A673 (cell line): ENCODE data around the gene CNTD1. TPM values are rescaled to one million over a fixed set of nuclear protein-coding genes. Genes with fewer than 3 reads are reported as not detected.

ENCODE experiments used
- BruUV-seq: library from RNA; stranded (reverse); fragments of 400-500 nt; replicated peaks from 2 replicates; lab custom pipeline; 2021; lab: Mats Ljungman, UMichigan
- CTCF ChIA-PET: fragments of 300-600 bp; sonication (Branson Sonifier 250); formaldehyde crosslinking; loops from one replicate; lab custom pipeline; 2022; ENCODE audit warnings: antibody characterized with exemption; lab: Charles Lee
- POLR2A ChIA-PET: fragments of 300-600 bp; sonication (Branson Sonifier 250); formaldehyde crosslinking; loops from one replicate; lab custom pipeline; 2022; ENCODE audit warnings: antibody characterized with exemption; ENCODE audit not compliant: low non-redundant PET; lab: Charles Lee
- DNase-seq: peaks from one replicate; pipeline ENCODE4 v3.0.0-alpha.2; 2015; ENCODE audit warnings: low spot score
- H3K27ac ChIP-seq: fragments of 200-600 bp; sonication (generic); 2 replicates; pipeline ENCODE4 v1.5.1; 2016; ENCODE audit warnings: mixed run types, low read depth, mild to moderate bottlenecking, mixed read lengths, antibody characterized with exemption, low read length; ENCODE audit not compliant: poor library complexity, severe bottlenecking
- H3K27me3 ChIP-seq: fragments of 200-600 bp; sonication (generic); replicated peaks from 2 replicates; pipeline ENCODE4 v1.6.1; 2017; ENCODE audit warnings: mixed run types, low read depth, mild to moderate bottlenecking, mixed read lengths, antibody characterized with exemption, low read length; ENCODE audit not compliant: insufficient read depth, poor library complexity
- H3K36me3 ChIP-seq: fragments of 200-600 bp; sonication (generic); 2 replicates; pipeline ENCODE4 v1.6.1; 2016; ENCODE audit warnings: mixed run types, mild to moderate bottlenecking, mixed read lengths, antibody characterized with exemption, low read length; ENCODE audit not compliant: insufficient read depth, poor library complexity, severe bottlenecking
- H3K4me1 ChIP-seq: fragments of 200-600 bp; sonication (generic); 2 replicates; pipeline ENCODE4 v1.6.1; 2017; ENCODE audit warnings: mixed run types, mild to moderate bottlenecking, mixed read lengths, antibody characterized with exemption, low read length; ENCODE audit not compliant: insufficient read depth, poor library complexity, severe bottlenecking
- H3K4me3 ChIP-seq: fragments of 200-600 bp; sonication (generic); 2 replicates; pipeline ENCODE4 v1.5.1; 2016; ENCODE audit warnings: low read depth, mixed run types, mild to moderate bottlenecking, mixed read lengths, low read length; ENCODE audit not compliant: poor library complexity, severe bottlenecking
- H3K9me3 ChIP-seq: fragments of 200-600 bp; sonication (generic); 2 replicates; pipeline ENCODE4 v1.6.1; 2016; ENCODE audit warnings: mixed run types, low read depth, mild to moderate bottlenecking, mixed read lengths, antibody characterized with exemption, low read length; ENCODE audit not compliant: poor library complexity, severe bottlenecking
- CTCF ChIP-seq: fragments of 300-800, 200-600 bp; sonication (generic); conservative IDR thresholded peaks from 2 replicates; pipeline ENCODE4 v1.5.1; 2017; ENCODE audit warnings: low read depth, mild to moderate bottlenecking, antibody characterized with exemption, low read length, moderate library complexity, mixed read lengths
- EZH2 ChIP-seq: fragments of 200-600 bp; sonication (generic); IDR thresholded peaks from 2 replicates; pipeline ENCODE4 v1.6.1; 2017; ENCODE audit warnings: borderline replicate concordance, low read depth, mild to moderate bottlenecking, mixed read lengths, antibody characterized with exemption, low read length; ENCODE audit not compliant: poor library complexity, severe bottlenecking
- intact Hi-C: fragments of 100-400 bp; cut with micrococcal nuclease; formaldehyde crosslinking; loops from one replicate; pipeline ENCODE4 v1.10.0; 2022; ENCODE audit not compliant: unreplicated experiment
- total RNA-seq: library from RNA; stranded (reverse); gene quantifications from 2 replicates; pipeline ENCODE4 v1.2.3, GENCODE V29; 2021

Gene CNTD1
- total RNA-seq, 1 experiment from 2014 or later, result not detected

DNA sequence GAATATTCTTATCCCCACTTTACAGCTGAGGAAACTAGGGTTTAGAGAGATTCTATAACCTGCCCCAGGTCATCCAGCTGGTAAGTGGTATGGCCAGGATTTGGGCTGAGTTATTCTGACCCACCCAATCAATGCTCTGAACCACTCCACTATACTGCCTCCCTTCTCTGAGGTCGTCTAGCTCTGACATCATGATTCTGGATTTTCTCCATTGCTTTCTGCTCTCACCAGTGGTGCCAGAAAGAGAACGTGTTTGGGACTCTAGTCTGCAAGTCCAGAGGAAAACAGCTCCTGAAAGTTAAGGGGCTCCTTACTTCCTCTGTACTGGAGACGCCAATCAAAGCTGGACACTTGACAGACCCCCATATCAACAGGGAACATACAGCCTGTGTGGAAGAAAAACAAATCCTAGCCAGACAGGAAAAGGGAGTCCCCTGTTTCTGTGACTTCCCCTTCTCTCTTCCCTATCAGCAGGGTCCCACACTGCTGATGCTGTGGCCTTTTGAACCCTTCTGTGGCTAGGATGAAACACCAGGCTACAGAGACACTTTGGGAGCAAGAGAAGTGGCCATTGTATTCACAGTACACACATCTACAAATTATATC, 47.8 kb upstream of the CNTD1 start:
- intact Hi-C loops, result no loop called here
- TF ChIP-seq EZH2 (no peak), CTCF (no peak)
- Histone ChIP-seq H3K27ac (no peak overlapping the region), H3K9me3 (no peaks in the 10 kb centered on the region), H3K27me3 (no peaks in the 10 kb centered on the region), H3K4me1 (no peaks in the 10 kb centered on the region), H3K4me3 (no peak overlapping the region), H3K36me3 (no peaks in the 10 kb centered on the region)
- DNase-seq, result no peak
- ChIA-PET CTCF (no interaction called here), POLR2A (no interaction called here)
- BruUV-seq, result no TSS peak

DNA sequence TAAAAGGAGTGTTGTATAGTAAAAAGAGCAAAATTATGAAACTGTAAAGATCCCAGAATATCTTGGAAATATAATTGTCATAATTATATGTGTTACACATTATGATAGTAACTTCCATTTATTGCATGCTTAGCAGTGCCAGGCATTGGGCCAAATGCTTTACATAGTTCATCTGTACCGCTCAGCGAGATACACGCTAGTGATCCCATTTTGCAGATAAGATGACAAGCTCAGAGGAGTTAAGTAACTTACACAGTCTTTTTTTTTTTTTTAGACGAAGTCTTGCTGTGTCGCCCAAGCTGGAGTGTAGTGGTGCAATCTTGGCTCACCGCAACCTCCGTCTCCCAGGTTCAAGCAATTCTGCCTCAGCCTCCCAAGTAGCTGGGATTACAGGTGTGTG, 47.0 kb upstream of the CNTD1 start:
- H3K4me3 ChIP-seq, result no peak overlapping the region
- CTCF ChIA-PET, result interaction anchor here (0.6 kb wide), 1 partner anchor 12 kb away, joined by 3 read pairs; no protein-coding TSS in a partner anchor
- POLR2A ChIA-PET, result no interaction called here
- H3K36me3 ChIP-seq, result no peaks in the 10 kb centered on the region
- H3K4me1 ChIP-seq, result no peaks in the 10 kb centered on the region
- no peaks in the 10 kb centered on the region for H3K9me3 ChIP-seq
- no peak for DNase-seq
- BruUV-seq, result no TSS peak
- TF ChIP-seq EZH2, result no peak
- TF ChIP-seq CTCF, result no peak
- no peaks in the 10 kb centered on the region for H3K27me3 ChIP-seq
- intact Hi-C loops, result no loop called here
- H3K27ac ChIP-seq, result no peak overlapping the region

DNA sequence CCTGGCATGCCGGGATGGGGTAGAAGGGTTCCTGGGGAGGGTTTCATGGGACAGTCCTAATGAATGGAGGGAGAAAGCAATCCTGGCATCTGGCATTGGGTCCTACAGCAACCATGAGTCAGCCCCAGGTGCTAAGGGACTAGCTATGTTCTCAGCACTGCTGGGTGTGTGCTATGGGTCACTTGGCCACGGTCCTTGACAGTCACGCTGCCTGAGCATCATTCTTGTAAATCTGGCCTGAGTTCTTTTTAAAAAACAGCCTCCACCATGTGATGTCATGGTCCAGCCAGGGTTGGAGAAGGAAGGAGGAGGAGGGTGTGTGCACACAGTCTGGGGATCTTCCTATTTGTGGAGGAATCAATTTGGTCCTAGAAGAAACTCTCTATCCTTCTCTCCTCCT, 43.9 kb upstream of the CNTD1 start:
- ChIA-PET CTCF (no interaction called here), POLR2A (no interaction called here)
- H3K9me3 ChIP-seq, result no peaks in the 10 kb centered on the region
- H3K27me3 ChIP-seq, result no peaks in the 10 kb centered on the region
- H3K27ac ChIP-seq, result no peak overlapping the region
- TF ChIP-seq EZH2 (no peak), CTCF (no peak)
- intact Hi-C loops, result no loop called here
- no TSS peak for BruUV-seq
- H3K36me3 ChIP-seq, result no peaks in the 10 kb centered on the region
- no peak for DNase-seq
- no peak overlapping the region for H3K4me3 ChIP-seq
- no peaks in the 10 kb centered on the region for H3K4me1 ChIP-seq
